ENCODE results near the gene TAS2R40. TPM values are rescaled to one million over a fixed set of nuclear protein-coding genes. Genes with fewer than 3 reads are reported as not detected.
"Not testable (repeated sequence)": the region's sequence is repeated elsewhere in the genome, so short reads cannot be mapped to it uniquely, and the experiment has no call there.

The TAS2R40 gene
- polyA plus RNA-seq, 4 donors, result not detected

GRCh38 chr7:143247372-143247771 is 25.5 kb downstream of the TAS2R40 start:
- DNase-seq (ENCODE audit: low read depth in 4 of 4, low spot score in 3 of 4), result no peak

GRCh38 chr7:143248761-143249354 is 27.0 kb downstream of the TAS2R40 start:
- no peak for DNase-seq (ENCODE audit: low read depth in 4 of 4, low spot score in 3 of 4)

- DNase-seq (ENCODE audit: low read depth in 4 of 4, low spot score in 3 of 4), result no peak
Measured at GRCh38 chr7:143250199-143250598, 28.4 kb downstream of the TAS2R40 start.

GRCh38 chr7:143250822-143251221 is 29.0 kb downstream of the TAS2R40 start:
- no peak for DNase-seq (ENCODE audit: low read depth in 4 of 4, low spot score in 3 of 4)

GRCh38 chr7:143252006-143252405 is 30.2 kb downstream of the TAS2R40 start:
- no peak for DNase-seq (ENCODE audit: low read depth in 4 of 4, low spot score in 3 of 4)

- no peak for DNase-seq (ENCODE audit: low read depth in 4 of 4, low spot score in 3 of 4)
Measured at GRCh38 chr7:143255564-143255963, 33.7 kb downstream of the TAS2R40 start.

GRCh38 chr7:143256325-143256724 is 34.5 kb downstream of the TAS2R40 start:
- DNase-seq (ENCODE audit: low read depth in 4 of 4, low spot score in 3 of 4), result no peak

- DNase-seq (ENCODE audit: low read depth in 4 of 4, low spot score in 3 of 4), result no peak
Measured at GRCh38 chr7:143256932-143257331, 35.1 kb downstream of the TAS2R40 start.

- DNase-seq (ENCODE audit: low read depth in 4 of 4, low spot score in 3 of 4), result no peak
Measured at GRCh38 chr7:143257501-143257900, 35.7 kb downstream of the TAS2R40 start.

- DNase-seq (ENCODE audit: low read depth in 4 of 4, low spot score in 3 of 4), result no peak
Measured at GRCh38 chr7:143258831-143259230, 37.0 kb downstream of the TAS2R40 start.

- no peak for DNase-seq (ENCODE audit: low read depth in 4 of 4, low spot score in 3 of 4)
Measured at GRCh38 chr7:143259765-143260164, 37.9 kb downstream of the TAS2R40 start.

- no peak for DNase-seq (ENCODE audit: low read depth in 4 of 4, low spot score in 3 of 4)
Measured at GRCh38 chr7:143261901-143262300, 40.1 kb downstream of the TAS2R40 start.

GRCh38 chr7:143263266-143264195 is 41.7 kb downstream of the TAS2R40 start, which contains the start of gene GSTK1:
Gene GSTK1, plus strand, starts transcription at chr7:143263441. Its CDS starts 73 bp downstream, at chr7:143263514.
- peak in 3 of 4 donors; percentile 46 to 59 (median 51) for DNase-seq (ENCODE audit: low read depth in 4 of 4, low spot score in 3 of 4)

GRCh38 chr7:143264196-143264568 is 42.3 kb downstream of the TAS2R40 start:
- not testable (repeated sequence) for DNase-seq (ENCODE audit: low read depth in 4 of 4, low spot score in 3 of 4)

GRCh38 chr7:143265017-143265693 is 43.3 kb downstream of the TAS2R40 start:
- DNase-seq (ENCODE audit: low read depth in 4 of 4, low spot score in 3 of 4), result no peak

- no peak for DNase-seq (ENCODE audit: low read depth in 4 of 4, low spot score in 3 of 4)
Measured at GRCh38 chr7:143269251-143269650, 47.4 kb downstream of the TAS2R40 start.

- no peak for DNase-seq (ENCODE audit: low read depth in 4 of 4, low spot score in 3 of 4)
Measured at GRCh38 chr7:143271240-143271639, 49.4 kb downstream of the TAS2R40 start.

Data from left renal pelvis (tissue), 4 donors.